ENCODE results near the gene MYO1H. TPM values are rescaled to one million over a fixed set of nuclear protein-coding genes. Genes with fewer than 3 reads are reported as not detected.

Gene MYO1H
- total RNA-seq, 1 experiment from 2014 or later, result not detected

GRCh38 chr12:109483346-109483745, 135.6 kb downstream of the MYO1H start:
- no peak overlapping the region for H3K9ac ChIP-seq (ENCODE audit: low read length)
- ATAC-seq (no peak), DNase-seq (ENCODE audit: low read depth, low spot score) (no peak)
- H3K4me2 ChIP-seq (ENCODE audit: low read length), result no peak overlapping the region
- no TSS peak for BruUV-seq (replicated peaks)
- RAD21 ChIA-PET (ENCODE audit: low non-redundant PET in 1 of 2, low total read pairs in 2 of 2, uncharacterized antibody in 2 of 2, unreplicated experiment in 2 of 2), result no interaction called here
- POLR2A ChIA-PET, result no interaction called here
- peaks cover 21% of the 10 kb centered on the region in 2 experiments for H3K36me3 ChIP-seq (ENCODE audit: control insufficient read depth in 1 of 2, insufficient read depth in 2 of 2, low read length in 2 of 2)
- TF ChIP-seq RAD21 (IDR thresholded peaks at IDR 0.05; ENCODE audit: low read depth) (no peak), EZH2phosphoT487 (IDR thresholded peaks at IDR 0.05; ENCODE audit: borderline replicate concordance) (no peak), ELF1 (IDR thresholded peaks at IDR 0.05; ENCODE audit: borderline replicate concordance, low read depth) (no peak), POLR2A (IDR thresholded peaks at IDR 0.05; ENCODE audit: borderline replicate concordance, extremely low read depth, insufficient read depth, insufficient read length) (no peak), ZFX (IDR thresholded peaks at IDR 0.05) (no peak), CBX3 (IDR thresholded peaks at IDR 0.05; ENCODE audit: low read depth) (no peak), ZBTB33 (IDR thresholded peaks at IDR 0.05; ENCODE audit: extremely low read depth, insufficient replicate concordance, low read length) (no peak), FOSL1 (IDR thresholded peaks at IDR 0.05; ENCODE audit: low read depth) (no peak), YY1 (IDR thresholded peaks at IDR 0.05; ENCODE audit: extremely low read depth, insufficient replicate concordance, low read depth, low read length) (no peak), MAX (IDR thresholded peaks at IDR 0.05) (no peak), SIN3A (IDR thresholded peaks at IDR 0.05; ENCODE audit: low read depth) (no peak)
- TF ChIP-seq, protein P1, sequence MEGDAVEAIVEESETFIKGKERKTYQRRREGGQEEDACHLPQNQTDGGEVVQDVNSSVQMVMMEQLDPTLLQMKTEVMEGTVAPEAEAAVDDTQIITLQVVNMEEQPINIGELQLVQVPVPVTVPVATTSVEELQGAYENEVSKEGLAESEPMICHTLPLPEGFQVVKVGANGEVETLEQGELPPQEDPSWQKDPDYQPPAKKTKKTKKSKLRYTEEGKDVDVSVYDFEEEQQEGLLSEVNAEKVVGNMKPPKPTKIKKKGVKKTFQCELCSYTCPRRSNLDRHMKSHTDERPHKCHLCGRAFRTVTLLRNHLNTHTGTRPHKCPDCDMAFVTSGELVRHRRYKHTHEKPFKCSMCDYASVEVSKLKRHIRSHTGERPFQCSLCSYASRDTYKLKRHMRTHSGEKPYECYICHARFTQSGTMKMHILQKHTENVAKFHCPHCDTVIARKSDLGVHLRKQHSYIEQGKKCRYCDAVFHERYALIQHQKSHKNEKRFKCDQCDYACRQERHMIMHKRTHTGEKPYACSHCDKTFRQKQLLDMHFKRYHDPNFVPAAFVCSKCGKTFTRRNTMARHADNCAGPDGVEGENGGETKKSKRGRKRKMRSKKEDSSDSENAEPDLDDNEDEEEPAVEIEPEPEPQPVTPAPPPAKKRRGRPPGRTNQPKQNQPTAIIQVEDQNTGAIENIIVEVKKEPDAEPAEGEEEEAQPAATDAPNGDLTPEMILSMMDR (IDR thresholded peaks at IDR 0.05 in 2 of 3, conservative IDR thresholded peaks at IDR 0.05 in 1 of 3; ENCODE audit: borderline replicate concordance in 1 of 3, insufficient read depth in 1 of 3, low read depth in 2 of 3, low read length in 2 of 3), result no peak
- TF ChIP-seq, protein P2, sequence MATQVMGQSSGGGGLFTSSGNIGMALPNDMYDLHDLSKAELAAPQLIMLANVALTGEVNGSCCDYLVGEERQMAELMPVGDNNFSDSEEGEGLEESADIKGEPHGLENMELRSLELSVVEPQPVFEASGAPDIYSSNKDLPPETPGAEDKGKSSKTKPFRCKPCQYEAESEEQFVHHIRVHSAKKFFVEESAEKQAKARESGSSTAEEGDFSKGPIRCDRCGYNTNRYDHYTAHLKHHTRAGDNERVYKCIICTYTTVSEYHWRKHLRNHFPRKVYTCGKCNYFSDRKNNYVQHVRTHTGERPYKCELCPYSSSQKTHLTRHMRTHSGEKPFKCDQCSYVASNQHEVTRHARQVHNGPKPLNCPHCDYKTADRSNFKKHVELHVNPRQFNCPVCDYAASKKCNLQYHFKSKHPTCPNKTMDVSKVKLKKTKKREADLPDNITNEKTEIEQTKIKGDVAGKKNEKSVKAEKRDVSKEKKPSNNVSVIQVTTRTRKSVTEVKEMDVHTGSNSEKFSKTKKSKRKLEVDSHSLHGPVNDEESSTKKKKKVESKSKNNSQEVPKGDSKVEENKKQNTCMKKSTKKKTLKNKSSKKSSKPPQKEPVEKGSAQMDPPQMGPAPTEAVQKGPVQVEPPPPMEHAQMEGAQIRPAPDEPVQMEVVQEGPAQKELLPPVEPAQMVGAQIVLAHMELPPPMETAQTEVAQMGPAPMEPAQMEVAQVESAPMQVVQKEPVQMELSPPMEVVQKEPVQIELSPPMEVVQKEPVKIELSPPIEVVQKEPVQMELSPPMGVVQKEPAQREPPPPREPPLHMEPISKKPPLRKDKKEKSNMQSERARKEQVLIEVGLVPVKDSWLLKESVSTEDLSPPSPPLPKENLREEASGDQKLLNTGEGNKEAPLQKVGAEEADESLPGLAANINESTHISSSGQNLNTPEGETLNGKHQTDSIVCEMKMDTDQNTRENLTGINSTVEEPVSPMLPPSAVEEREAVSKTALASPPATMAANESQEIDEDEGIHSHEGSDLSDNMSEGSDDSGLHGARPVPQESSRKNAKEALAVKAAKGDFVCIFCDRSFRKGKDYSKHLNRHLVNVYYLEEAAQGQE (IDR thresholded peaks at IDR 0.05; ENCODE audit: low read depth), result no peak
- intact Hi-C loops (cut with micrococcal nuclease), result no loop called here
- no peaks in the 10 kb centered on the region for H3K27me3 ChIP-seq (ENCODE audit: insufficient read depth, low read length)
- H3K27ac ChIP-seq (ENCODE audit: low read depth, low read length), result no peak overlapping the region
- no peaks in the 10 kb centered on the region for H3K9me2 ChIP-seq (ENCODE audit: insufficient read depth)
- H3K4me1 ChIP-seq (ENCODE audit: control insufficient read depth in 1 of 2, insufficient read depth in 2 of 2, low read length in 2 of 2), result peaks cover 4 to 6% of the 10 kb centered on the region in 2 experiments
- H2AFZ ChIP-seq (ENCODE audit: low read depth, low read length, poor library complexity, severe bottlenecking), result no peak overlapping the region
- CTCF ChIA-PET, result no interaction called here
- H3K9me3 ChIP-seq (ENCODE audit: control insufficient read depth in 1 of 2, insufficient read depth in 1 of 2, low read depth in 1 of 2, low read length in 2 of 2), result no peaks in the 10 kb centered on the region
- H4K20me1 ChIP-seq (ENCODE audit: insufficient read depth), result no peaks in the 10 kb centered on the region
- H3K79me2 ChIP-seq (ENCODE audit: insufficient read depth, low read length), result peaks cover 9% of the 10 kb centered on the region
- no peak overlapping the region for H3K4me3 ChIP-seq (replicated peaks in 1 of 2; ENCODE audit: low read depth in 1 of 2, low read length in 2 of 2)

All from HCT116 (cell line).